ENCODE results near the gene STX4.
"Not testable (repeated sequence)": the region's sequence is repeated elsewhere in the genome, so short reads cannot be mapped to it uniquely, and the experiment has no call there.

Gene STX4

GRCh38 chr16:30998852-30999761 lies 34.3 kb upstream of the STX4 start:
- no peak for DNase-seq (ENCODE audit: low read depth in 2 of 2)

- DNase-seq (ENCODE audit: low read depth in 2 of 2): no peak
Observed at GRCh38 chr16:31000671-31001382, 32.5 kb upstream of the STX4 start.

GRCh38 chr16:31001507-31002249 lies 31.7 kb upstream of the STX4 start:
- no peak for DNase-seq (ENCODE audit: low read depth in 2 of 2)

- no peak for DNase-seq (ENCODE audit: low read depth in 2 of 2)
Observed at GRCh38 chr16:31002250-31002700, 31.1 kb upstream of the STX4 start.

GRCh38 chr16:31002862-31003341 lies 30.5 kb upstream of the STX4 start:
- DNase-seq (ENCODE audit: low read depth in 2 of 2): no peak

- DNase-seq (ENCODE audit: low read depth in 2 of 2): no peak
Observed at GRCh38 chr16:31003744-31004143, 29.6 kb upstream of the STX4 start.

GRCh38 chr16:31004658-31005057 lies 28.7 kb upstream of the STX4 start:
- no peak for DNase-seq (ENCODE audit: low read depth in 2 of 2)

- DNase-seq (ENCODE audit: low read depth in 2 of 2): no peak
Observed at GRCh38 chr16:31005350-31006085, 27.8 kb upstream of the STX4 start.

GRCh38 chr16:31006086-31006385 lies 27.3 kb upstream of the STX4 start:
- DNase-seq (ENCODE audit: low read depth in 2 of 2): no peak

GRCh38 chr16:31006589-31006988 lies 26.8 kb upstream of the STX4 start:
- no peak for DNase-seq (ENCODE audit: low read depth in 2 of 2)

- DNase-seq (ENCODE audit: low read depth in 2 of 2): no peak
Observed at GRCh38 chr16:31007684-31008083, 25.7 kb upstream of the STX4 start.

- peak in 1 of 2 experiments; percentile 46 for DNase-seq (ENCODE audit: low read depth in 2 of 2)
Observed at GRCh38 chr16:31008149-31008548, 25.2 kb upstream of the STX4 start.

- DNase-seq (ENCODE audit: low read depth in 2 of 2): no peak
Observed at GRCh38 chr16:31008551-31008950, 24.8 kb upstream of the STX4 start.

- DNase-seq (ENCODE audit: low read depth in 2 of 2): no peak
Observed at GRCh38 chr16:31009120-31009519, 24.2 kb upstream of the STX4 start.

GRCh38 chr16:31009894-31010584 lies 23.3 kb upstream of the STX4 start:
- DNase-seq (ENCODE audit: low read depth in 2 of 2): no peak

- no peak for DNase-seq (ENCODE audit: low read depth in 2 of 2)
Observed at GRCh38 chr16:31010585-31011325, 22.6 kb upstream of the STX4 start, which contains the start of gene STX1B. Gene STX1B, minus strand, starts transcription at chr16:31010638. Its CDS starts 242 bp downstream, at chr16:31010396.

- not testable (repeated sequence) for DNase-seq (ENCODE audit: low read depth in 2 of 2)
Observed at GRCh38 chr16:31011815-31012214, 21.5 kb upstream of the STX4 start.

- not testable (repeated sequence) for DNase-seq (ENCODE audit: low read depth in 2 of 2)
Observed at GRCh38 chr16:31013292-31013691, 20.1 kb upstream of the STX4 start.

- no peak for DNase-seq (ENCODE audit: low read depth in 2 of 2)
Observed at GRCh38 chr16:31016018-31016417, 17.3 kb upstream of the STX4 start.

- not testable (repeated sequence) for DNase-seq (ENCODE audit: low read depth in 2 of 2)
Observed at GRCh38 chr16:31017756-31018155, 15.6 kb upstream of the STX4 start.

Measured in fibroblast of skin of left quadriceps (primary cell).